Measurements from ENCODE around the gene SF3B3. TPM values are rescaled to one million over a fixed set of nuclear protein-coding genes. Genes with fewer than 3 reads are reported as not detected.

Gene SF3B3
- total RNA-seq, 1 donor from 2014 or later = 463 TPM

GRCh38 chr16:70594569-70594968 is 71.0 kb downstream of the SF3B3 start:
- POLR2A ChIA-PET = no interaction called here
- Mint-ChIP-seq H3K36me3 (ENCODE audit: low read depth) (no peaks in the 10 kb centered on the region), H3K4me3 (no peak overlapping the region), H3K9me3 (no peaks in the 10 kb centered on the region), H3K4me1 (no peaks in the 10 kb centered on the region), H3K27ac (no peak overlapping the region), H3K27me3 (no peaks in the 10 kb centered on the region)
- no peak for DNase-seq
- ATAC-seq (ENCODE audit: low read depth) = no peak
- CTCF ChIA-PET = no interaction called here
- TF ChIP-seq CTCF (IDR thresholded peaks at IDR 0.05) = no peak
- intact Hi-C loops (cut with micrococcal nuclease) = no loop called here

GRCh38 chr16:70597135-70597835 is 73.7 kb downstream of the SF3B3 start:
- Mint-ChIP-seq H3K4me1 (no peaks in the 10 kb centered on the region), H3K4me3 (no peak overlapping the region), H3K27me3 (peaks cover 3% of the 10 kb centered on the region), H3K9me3 (no peaks in the 10 kb centered on the region), H3K27ac (no peak overlapping the region), H3K36me3 (ENCODE audit: low read depth) (no peaks in the 10 kb centered on the region)
- TF ChIP-seq CTCF (IDR thresholded peaks at IDR 0.05) = no peak
- intact Hi-C loops (cut with micrococcal nuclease) = no loop called here
- CTCF ChIA-PET = no interaction called here
- POLR2A ChIA-PET = no interaction called here
- DNase-seq (no peak), ATAC-seq (ENCODE audit: low read depth) (no peak)

- no peak overlapping the region for H3K27ac Mint-ChIP-seq
- ATAC-seq (ENCODE audit: low read depth) (no peak), DNase-seq (no peak)
- no peaks in the 10 kb centered on the region for H3K9me3 Mint-ChIP-seq
- no peak overlapping the region for H3K4me3 Mint-ChIP-seq
- H3K4me1 Mint-ChIP-seq = no peaks in the 10 kb centered on the region
- intact Hi-C loops (cut with micrococcal nuclease) = no loop called here
- TF ChIP-seq CTCF (IDR thresholded peaks at IDR 0.05) = no peak
- CTCF ChIA-PET = no interaction called here
- H3K27me3 Mint-ChIP-seq = peaks cover 3% of the 10 kb centered on the region
- POLR2A ChIA-PET = no interaction called here
- no peaks in the 10 kb centered on the region for H3K36me3 Mint-ChIP-seq (ENCODE audit: low read depth)
These were observed 75.4 kb downstream of the SF3B3 start for GRCh38 chr16:70598937-70599503.

- Mint-ChIP-seq H3K27me3 (peaks cover 3% of the 10 kb centered on the region), H3K4me1 (no peaks in the 10 kb centered on the region), H3K36me3 (ENCODE audit: low read depth) (no peaks in the 10 kb centered on the region), H3K4me3 (no peak overlapping the region), H3K27ac (no peak overlapping the region), H3K9me3 (no peaks in the 10 kb centered on the region)
- DNase-seq = no peak
- ChIA-PET POLR2A (no interaction called here), CTCF (no interaction called here)
- no peak for TF ChIP-seq CTCF (IDR thresholded peaks at IDR 0.05)
- ATAC-seq (ENCODE audit: low read depth) = no peak
- intact Hi-C loops (cut with micrococcal nuclease) = no loop called here
These were observed 77.1 kb downstream of the SF3B3 start for GRCh38 chr16:70600730-70601129.

- ATAC-seq (ENCODE audit: low read depth) (no peak), DNase-seq (no peak)
- Mint-ChIP-seq H3K27me3 (peaks cover 3% of the 10 kb centered on the region), H3K9me3 (no peaks in the 10 kb centered on the region), H3K4me3 (no peak overlapping the region), H3K27ac (no peak overlapping the region), H3K36me3 (ENCODE audit: low read depth) (no peaks in the 10 kb centered on the region), H3K4me1 (no peaks in the 10 kb centered on the region)
- no peak for TF ChIP-seq CTCF (IDR thresholded peaks at IDR 0.05)
- CTCF ChIA-PET = no interaction called here
- intact Hi-C loops (cut with micrococcal nuclease) = no loop called here
- POLR2A ChIA-PET = no interaction called here
These were observed 78.3 kb downstream of the SF3B3 start for GRCh38 chr16:70601576-70602575.

All from activated B cell treated with CpG ODN at 0.5 μM for 24 hours (primary cell).